Tibial artery (tissue), 4 donors: ENCODE results near the gene NDUFAF2.
"Not testable (repeated sequence)": the region's sequence is repeated elsewhere in the genome, so short reads cannot be mapped to it uniquely, and the experiment has no call there.

ENCODE experiments used
- DNase-seq, 2 donors: peaks; one replicate each; pipeline ENCODE4 v3.0.0-alpha.2; 2019
- H3K27ac ChIP-seq, 2 donors: fragments of 200-600 bp; sonication (generic) in 1 of 2; 1 replicate in 1 of 2; 2 replicates in 1 of 2; pipeline ENCODE4 v1.5.1; 2018 to 2019; ENCODE audit warnings: mild to moderate bottlenecking in 1 of 2
- H3K27me3 ChIP-seq, 2 donors: fragments of 200-600 bp; sonication (generic) in 1 of 2; one replicate each; pipeline versions ENCODE4 v1.5.1 to v1.6.0; 2016 to 2019
- H3K36me3 ChIP-seq, 3 donors: fragments of 200-600 bp; sonication (generic) in 2 of 3; one replicate each; pipeline ENCODE4 v1.5.1; 2016 to 2019; ENCODE audit warnings: mild to moderate bottlenecking in 2 of 3
- H3K4me1 ChIP-seq, 4 donors: fragments of 200-600 bp; sonication (generic) in 2 of 4; 1 replicate in 3 of 4; 2 replicates in 1 of 4; pipeline ENCODE4 v1.5.1; 2016 to 2019
- H3K4me3 ChIP-seq, 2 donors: fragments of 200-600 bp; sonication (generic) in 1 of 2; 1 replicate in 1 of 2; 2 replicates in 1 of 2; pipeline ENCODE4 v1.5.1; 2018 to 2019; ENCODE audit warnings: mild to moderate bottlenecking in 2 of 2
- H3K9me3 ChIP-seq, 3 donors: fragments of 200-600 bp; sonication (generic) in 1 of 3; one replicate each; pipeline ENCODE4 v1.5.1; 2016 to 2019
- CTCF ChIP-seq, 2 experiments: fragments of 200-600 bp in 1 of 2; fragments of 450-650 bp in 1 of 2; IDR thresholded peaks; one replicate each; pipeline ENCODE4 v1.5.1; 2017 to 2019; ENCODE audit warnings: antibody characterized with exemption in 2 of 2, mild to moderate bottlenecking in 1 of 2, moderate library complexity in 1 of 2
- intact Hi-C: fragments of 100-400 bp; cut with DNase I; formaldehyde crosslinking; loops from one replicate; pipeline ENCODE4 v1.15.0; 2023; ENCODE audit warnings: low total_unique reads

The NDUFAF2 gene

DNA sequence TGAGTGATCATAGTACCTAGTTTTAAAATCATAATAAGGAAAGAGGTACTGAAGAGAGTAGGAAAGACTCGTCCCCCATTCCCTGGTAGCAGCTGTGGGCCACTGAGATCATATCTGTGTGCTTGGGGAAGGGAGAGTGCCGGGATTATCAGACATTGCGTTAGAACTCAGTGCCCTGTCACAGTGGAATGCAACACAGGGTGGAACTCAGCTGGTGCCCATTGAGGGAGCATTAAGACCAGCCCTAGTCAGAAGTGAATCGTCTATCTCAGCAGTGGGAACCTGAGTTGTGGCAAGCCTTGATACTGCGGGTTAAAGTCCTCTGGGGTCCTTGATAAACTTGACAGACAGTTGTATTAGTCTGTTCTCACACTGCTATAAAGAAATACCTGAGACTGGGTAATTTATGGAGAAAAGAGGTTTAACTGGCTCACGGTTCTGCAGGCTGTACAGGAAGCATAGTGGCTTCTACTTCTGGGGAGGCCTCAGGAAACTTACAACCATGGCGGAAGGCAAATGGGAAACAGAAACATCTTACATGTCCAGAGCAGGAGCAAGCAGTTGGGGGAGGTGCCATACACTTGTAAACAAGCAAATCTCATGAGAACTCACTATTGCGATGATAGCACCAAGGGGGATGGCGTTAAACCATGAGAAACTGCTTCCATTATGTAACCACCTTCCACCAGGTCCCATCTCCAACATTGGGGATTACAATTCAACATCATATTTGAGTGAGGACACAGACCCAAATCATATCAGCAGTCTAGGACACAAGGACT lies 33.1 kb downstream of the NDUFAF2 start:
- intact Hi-C loops, result no loop called here
- H3K27me3 ChIP-seq, result no peaks in the 10 kb centered on the region

GRCh38 chr5:60978968-60979367 lies 34.0 kb downstream of the NDUFAF2 start:
- Histone ChIP-seq H3K27me3 (no peaks in the 10 kb centered on the region), H3K4me1 (peaks cover 0 to 29% (median 2%) of the 10 kb centered on the region in 4 donors), H3K4me3 (no peak overlapping the region), H3K27ac (no peak overlapping the region), H3K36me3 (no peaks in the 10 kb centered on the region), H3K9me3 (peaks cover 0 to 9% (median 0%) of the 10 kb centered on the region in 3 donors)
- intact Hi-C loops, result no loop called here
- no peak for DNase-seq
- TF ChIP-seq CTCF (IDR thresholded peaks at IDR 0.05), result no peak

More for the DNA sequence above, 33.1 kb downstream of the NDUFAF2 start:
- no peak overlapping the region for H3K27ac ChIP-seq
- H3K36me3 ChIP-seq, result no peaks in the 10 kb centered on the region
- H3K9me3 ChIP-seq, result peaks cover 0 to 9% (median 0%) of the 10 kb centered on the region in 3 donors
- H3K4me1 ChIP-seq, result peaks cover 0 to 35% (median 2%) of the 10 kb centered on the region in 4 donors
- TF ChIP-seq CTCF (IDR thresholded peaks at IDR 0.05), result no peak
- no peak overlapping the region for H3K4me3 ChIP-seq
- no peak for DNase-seq

DNA sequence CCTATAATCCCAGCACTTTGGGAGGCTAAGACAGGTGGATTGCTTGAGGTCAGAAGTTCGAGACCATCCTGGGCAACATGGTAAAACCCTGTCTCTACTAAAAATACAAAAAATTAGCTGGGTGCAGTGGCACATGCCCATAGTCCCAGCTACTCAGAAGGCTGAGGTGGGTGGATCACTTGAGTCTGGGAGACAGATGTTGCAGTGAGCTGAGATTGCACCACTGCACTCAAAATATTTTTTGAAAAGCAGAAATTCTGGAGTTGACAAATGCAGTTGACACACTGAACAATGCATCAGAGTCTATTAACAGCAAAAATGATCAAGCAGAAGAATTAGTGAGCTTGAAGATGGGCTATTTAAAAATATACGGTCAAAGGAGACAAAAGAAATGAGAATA lies 35.5 kb downstream of the NDUFAF2 start:
- intact Hi-C loops, result no loop called here
- H3K9me3 ChIP-seq, result peaks cover 0 to 9% (median 0%) of the 10 kb centered on the region in 3 donors
- H3K4me3 ChIP-seq, result no peak overlapping the region
- DNase-seq, result no peak
- H3K27ac ChIP-seq, result no peak overlapping the region
- H3K36me3 ChIP-seq, result no peaks in the 10 kb centered on the region
- no peaks in the 10 kb centered on the region for H3K27me3 ChIP-seq
- peaks cover 0 to 24% (median 2%) of the 10 kb centered on the region in 4 donors for H3K4me1 ChIP-seq
- TF ChIP-seq CTCF (IDR thresholded peaks at IDR 0.05), result no peak

- H3K9me3 ChIP-seq, H3K4me3 ChIP-seq, H3K36me3 ChIP-seq, H3K27me3 ChIP-seq, DNase-seq, intact Hi-C loops, H3K27ac ChIP-seq: not testable (repeated sequence)
- peaks cover 0 to 27% (median 2%) of the 10 kb centered on the region in 4 donors for H3K4me1 ChIP-seq
These were observed 37.1 kb downstream of the NDUFAF2 start for GRCh38 chr5:60982127-60982526.

DNA sequence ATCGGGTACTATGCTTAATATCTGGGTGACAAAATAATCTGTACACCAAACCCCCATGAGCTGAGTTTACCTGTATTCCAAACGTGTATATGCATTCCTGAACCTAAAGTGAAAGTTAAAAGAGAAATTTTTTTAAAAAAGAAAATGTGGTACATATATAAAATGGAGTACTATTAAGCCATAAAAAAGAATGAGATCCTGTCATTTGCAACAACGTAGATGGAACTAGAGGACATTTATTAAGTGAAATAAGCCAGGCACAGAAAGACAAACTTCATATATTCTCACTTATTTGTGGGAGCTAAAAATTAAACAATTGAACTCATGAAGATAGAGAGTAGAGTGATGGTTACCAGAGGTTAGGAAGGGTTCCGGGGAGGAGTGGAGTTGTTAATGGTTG lies 44.8 kb downstream of the NDUFAF2 start:
- no peak overlapping the region for H3K4me3 ChIP-seq
- no peak for DNase-seq
- intact Hi-C loops, result no loop called here
- no peaks in the 10 kb centered on the region for H3K27me3 ChIP-seq
- H3K36me3 ChIP-seq, result peaks cover 0 to 7% (median 0%) of the 10 kb centered on the region in 3 donors
- H3K9me3 ChIP-seq, result peaks cover 0 to 5% (median 0%) of the 10 kb centered on the region in 3 donors
- H3K4me1 ChIP-seq, result peaks cover 0 to 48% (median 15%) of the 10 kb centered on the region in 4 donors
- H3K27ac ChIP-seq, result no peak overlapping the region
- TF ChIP-seq CTCF (IDR thresholded peaks at IDR 0.05), result no peak

- TF ChIP-seq CTCF (IDR thresholded peaks at IDR 0.05), result no peak
- no peak for DNase-seq
- H3K9me3 ChIP-seq, result peaks cover 0 to 5% (median 0%) of the 10 kb centered on the region in 3 donors
- intact Hi-C loops, result no loop called here
- H3K4me1 ChIP-seq, result peaks cover 0 to 54% (median 15%) of the 10 kb centered on the region in 4 donors
- H3K27ac ChIP-seq, result peak overlapping the region; percentile 36 to 56
- H3K36me3 ChIP-seq, result peaks cover 0 to 7% (median 0%) of the 10 kb centered on the region in 3 donors
- H3K27me3 ChIP-seq, result no peaks in the 10 kb centered on the region
- no peak overlapping the region for H3K4me3 ChIP-seq
These were observed 47.9 kb downstream of the NDUFAF2 start for GRCh38 chr5:60992871-60993270.
